Hematopoietic multipotent progenitor cell treated with erythropoietin and hydrocortisone succinate and interleukin-3 and kit ligand, for 15 days (in vitro differentiated cells): Measurements from ENCODE around the gene PRPSAP1.

Source experiments
- DNase-seq: peaks from one replicate; pipeline ENCODE4 v3.0.0-alpha.2; 2015; ENCODE audit warnings: low spot score

The PRPSAP1 gene

GRCh38 chr17:76383546-76384221 lies 30.0 kb upstream of the PRPSAP1 start:
- peak; percentile 54 for DNase-seq

DNA sequence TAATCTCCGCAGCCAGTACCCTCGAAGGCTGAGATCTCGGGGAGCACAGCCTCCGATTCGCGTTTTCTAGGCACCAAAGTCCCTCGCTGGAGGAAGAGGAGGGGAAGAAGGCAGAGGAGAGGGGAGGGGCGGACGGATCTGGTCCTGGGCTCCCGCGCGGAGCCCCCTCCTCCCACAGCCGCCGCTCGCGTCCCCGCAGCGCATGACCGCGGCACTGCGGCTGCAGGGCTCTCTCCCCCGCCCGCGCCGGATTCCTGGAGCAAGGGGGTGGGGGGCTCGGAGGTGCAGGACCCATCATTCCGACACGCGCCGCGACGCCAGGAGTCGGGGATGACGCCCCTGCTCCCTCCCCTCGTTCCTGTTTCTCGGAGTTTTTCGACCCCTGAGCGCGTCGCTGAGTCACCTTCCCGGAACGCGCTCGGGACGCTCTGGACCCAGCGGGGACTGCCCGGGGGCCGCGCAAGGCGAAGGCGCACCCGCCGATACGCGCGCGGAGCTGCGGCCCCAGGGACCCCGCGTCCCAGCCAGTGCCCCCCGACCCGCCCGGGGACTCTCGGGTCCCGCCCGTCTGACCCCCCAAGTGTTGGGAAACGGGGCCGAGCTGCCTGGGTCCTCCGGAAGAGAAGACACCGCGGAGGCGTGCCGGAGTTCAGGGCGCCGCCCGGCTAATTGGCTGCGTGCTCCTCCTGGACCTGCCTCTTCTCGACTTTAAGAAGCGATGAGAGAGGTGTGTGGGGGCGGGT lies 29.3 kb upstream of the PRPSAP1 start:
- DNase-seq: peak; percentile 58

DNA sequence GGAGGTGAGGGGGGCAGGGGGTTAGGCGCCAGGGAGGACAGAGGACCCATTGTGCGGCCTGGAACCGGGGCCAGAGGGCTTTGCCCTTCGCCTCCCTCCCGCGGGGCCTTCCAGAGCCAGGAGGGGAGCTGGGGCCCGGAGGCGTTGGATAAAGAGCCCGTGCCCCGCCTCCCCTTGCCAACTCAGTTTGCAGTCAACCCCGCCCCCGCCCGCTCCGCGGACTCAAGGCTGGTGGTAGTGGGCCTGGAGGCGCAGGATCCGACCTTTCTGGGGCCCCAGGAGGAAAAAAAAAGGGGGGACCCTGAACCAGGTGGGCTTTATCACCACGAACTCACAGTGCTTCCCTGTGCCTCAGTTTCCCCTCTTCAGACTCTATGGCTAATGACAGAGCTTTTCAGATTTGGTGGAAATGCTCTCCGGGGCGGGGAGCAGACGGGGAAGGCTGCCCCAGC lies 28.7 kb upstream of the PRPSAP1 start:
- no peak for DNase-seq

- DNase-seq: no peak
Observed at GRCh38 chr17:76381633-76382350, 28.1 kb upstream of the PRPSAP1 start.

DNA sequence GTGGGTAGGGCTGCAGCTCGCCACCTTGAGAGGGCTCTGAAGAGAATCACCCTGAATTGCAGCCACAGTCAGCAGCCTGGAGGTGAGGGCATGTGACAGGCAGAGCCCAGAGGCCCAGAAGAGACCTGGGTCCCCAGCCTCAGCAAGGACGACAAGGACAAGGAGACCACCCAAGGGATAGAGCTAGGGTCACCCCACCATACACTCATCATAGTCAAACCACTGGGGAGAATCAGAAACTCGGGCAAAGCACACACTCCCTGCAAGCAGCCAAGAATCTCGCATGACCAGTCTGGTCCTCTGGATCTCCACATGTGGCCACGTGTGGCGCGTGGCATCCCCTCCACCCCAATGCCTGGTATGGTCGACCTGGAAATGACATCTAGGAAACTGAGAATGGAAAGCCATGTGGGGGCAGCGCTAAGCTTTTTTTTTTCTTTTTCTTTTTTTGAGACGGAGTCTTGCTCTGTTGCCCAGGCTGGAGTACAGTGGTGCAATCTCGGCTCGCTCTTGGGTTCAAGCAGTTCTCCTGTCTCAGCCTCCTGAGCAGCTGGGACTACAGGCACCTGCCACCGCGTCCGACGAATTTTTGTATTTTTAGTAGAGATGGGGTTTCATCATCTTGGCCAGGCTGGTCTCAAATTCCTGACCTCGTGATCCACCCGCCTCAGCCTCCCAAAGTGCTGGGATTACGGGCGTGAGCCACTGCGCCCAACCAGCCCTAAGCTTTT lies 26.1 kb upstream of the PRPSAP1 start:
- no peak for DNase-seq

- no peak for DNase-seq
Observed at GRCh38 chr17:76379275-76379641, 25.5 kb upstream of the PRPSAP1 start.

- no peak for DNase-seq
Observed at GRCh38 chr17:76378548-76379274, 25.0 kb upstream of the PRPSAP1 start.

- no peak for DNase-seq
Observed at GRCh38 chr17:76376318-76377133, 22.8 kb upstream of the PRPSAP1 start.

GRCh38 chr17:76371656-76372628 lies 18.2 kb upstream of the PRPSAP1 start:
- DNase-seq: no peak

DNA sequence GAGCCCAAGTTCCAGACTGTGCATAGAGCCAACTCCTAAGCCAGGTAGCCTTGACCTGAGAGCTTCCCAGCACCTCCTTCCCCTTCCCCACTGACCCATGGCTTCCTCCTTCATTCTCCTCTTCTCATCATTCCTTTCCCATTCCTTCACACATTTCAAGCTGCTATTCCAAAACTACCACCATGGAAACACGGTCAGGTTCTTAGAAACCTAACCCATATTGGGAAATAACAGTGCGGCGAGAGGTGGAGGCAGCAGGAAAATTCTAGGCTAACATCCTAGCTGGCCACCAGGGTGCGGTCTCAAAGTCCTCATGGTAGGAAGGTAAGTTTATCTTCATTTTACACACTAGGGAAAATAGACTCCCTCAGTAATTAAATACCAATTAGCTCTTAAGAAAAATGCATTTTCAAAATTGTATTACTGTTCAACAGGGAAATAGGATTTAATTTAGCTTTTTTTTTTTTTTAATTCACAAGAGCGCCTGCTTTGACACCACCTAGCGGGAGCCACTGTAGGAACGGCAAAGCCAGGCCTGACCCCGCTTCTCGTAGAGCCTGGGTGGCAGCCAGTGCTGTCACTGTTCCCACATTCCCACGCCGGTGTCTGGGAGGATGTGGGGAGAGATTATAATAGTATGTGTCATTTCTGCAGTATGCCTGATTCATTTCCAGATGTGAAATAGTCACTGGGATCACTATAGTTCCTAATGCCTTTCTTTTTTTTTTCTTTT lies 16.7 kb upstream of the PRPSAP1 start:
- no peak for DNase-seq

DNA sequence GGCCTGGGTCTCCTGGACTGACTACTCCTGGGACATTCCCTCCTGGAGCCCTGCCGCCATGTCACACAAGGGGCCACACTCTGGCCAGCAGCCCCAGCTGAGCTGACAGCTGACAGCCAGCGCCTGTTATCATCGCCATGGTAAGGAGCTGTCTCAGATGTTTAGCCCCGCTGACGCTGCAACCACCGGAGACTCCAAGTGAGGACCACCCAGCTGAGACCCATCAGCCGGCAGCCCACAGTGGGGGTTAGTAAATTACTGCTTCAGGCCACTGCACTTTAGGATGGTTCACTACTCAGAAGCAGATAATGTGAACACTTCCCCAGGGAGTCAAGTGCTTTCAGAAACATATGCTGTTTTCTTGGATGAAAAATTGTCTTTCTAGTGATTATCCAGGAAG lies 16.1 kb upstream of the PRPSAP1 start:
- no peak for DNase-seq

DNA sequence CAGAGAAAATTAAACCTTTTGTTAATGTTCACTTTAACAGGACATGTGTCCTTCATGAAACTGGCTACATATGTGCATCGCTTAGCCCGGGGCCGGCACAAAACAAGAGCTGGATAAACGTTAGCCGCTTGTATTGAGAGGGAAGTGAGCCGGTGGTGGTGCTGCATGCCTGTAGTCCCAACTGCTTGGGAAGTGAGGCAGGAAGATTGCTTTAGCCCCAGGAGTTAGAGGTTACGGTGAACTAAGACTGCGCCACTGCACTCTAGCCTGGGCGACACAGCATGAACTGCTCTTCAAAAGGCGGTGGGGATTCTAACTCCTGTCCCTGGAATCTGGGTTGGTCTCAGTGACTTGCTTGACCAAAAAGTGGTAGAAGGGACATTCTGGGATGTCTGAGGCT lies 15.7 kb upstream of the PRPSAP1 start:
- DNase-seq: no peak

- no peak for DNase-seq
Observed at GRCh38 chr17:76368545-76368944, 14.8 kb upstream of the PRPSAP1 start.

DNA sequence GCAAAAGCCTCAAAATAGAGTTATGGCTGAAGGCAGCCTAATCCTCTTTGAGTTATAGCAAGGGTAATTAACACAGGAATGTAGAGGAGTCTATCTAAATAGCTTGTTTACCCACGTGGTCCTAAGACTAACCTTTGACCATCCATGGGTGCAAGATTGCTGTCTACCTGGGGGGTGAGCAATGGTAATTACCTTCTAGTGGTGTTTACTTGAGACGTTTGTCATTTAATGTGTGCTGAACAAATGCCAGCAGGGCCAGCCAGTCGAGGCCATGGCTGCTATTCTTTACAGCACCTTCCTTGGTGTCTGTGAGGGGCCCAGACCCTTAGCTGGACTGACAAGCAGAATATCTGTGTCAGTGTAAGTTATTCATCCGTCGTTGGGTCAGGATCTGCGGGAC lies 13.9 kb upstream of the PRPSAP1 start:
- DNase-seq: no peak

DNA sequence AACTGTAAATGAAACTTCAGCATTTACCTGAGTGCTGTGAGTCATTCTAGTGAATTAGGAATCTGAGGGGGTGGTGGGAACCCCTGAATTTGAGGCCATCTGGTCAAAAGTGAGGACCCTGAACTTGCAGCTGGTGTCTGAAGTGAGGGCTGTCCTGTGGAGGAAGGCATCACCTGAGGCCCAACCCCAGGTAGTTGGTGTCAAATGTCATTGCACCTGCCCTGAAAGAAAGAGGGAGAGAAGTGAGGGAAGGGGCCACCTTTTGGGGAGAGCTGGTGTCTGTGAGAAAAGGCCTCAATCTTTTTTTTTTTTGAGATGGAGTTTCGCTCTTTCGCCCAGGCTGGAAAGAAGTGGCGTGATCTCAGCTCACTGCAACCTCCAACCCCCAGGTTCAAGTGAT lies 12.5 kb upstream of the PRPSAP1 start:
- no peak for DNase-seq

DNA sequence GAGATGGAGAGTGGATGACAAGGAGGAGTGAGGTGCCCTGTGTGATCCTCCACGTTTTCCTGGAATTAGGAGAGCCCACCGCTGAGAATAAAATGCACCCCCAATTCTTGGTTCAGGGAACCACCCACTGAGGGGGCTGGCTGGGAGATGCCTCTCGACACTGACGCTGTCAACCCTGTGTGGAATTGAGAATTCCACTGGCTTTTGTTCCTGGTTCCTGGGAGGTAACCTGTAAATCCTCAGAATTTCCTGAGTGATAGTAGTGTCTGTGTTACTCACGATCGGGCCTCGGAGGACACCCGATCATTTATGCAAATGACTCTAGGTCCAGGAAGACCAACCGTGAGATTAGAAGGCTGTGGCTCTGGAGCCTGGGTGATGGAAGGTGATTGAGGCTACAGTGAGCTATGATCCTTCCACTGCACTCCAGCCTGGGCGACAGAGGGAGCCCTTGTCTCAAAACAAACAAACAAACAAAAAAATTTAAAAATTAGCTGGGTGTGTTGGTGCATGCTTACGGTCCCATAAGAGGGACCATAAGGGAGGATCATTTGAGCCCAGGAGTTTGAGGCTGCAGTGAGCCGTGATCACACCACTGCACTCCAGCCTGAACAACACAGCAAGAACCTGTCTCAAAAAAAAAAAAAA lies 11.7 kb upstream of the PRPSAP1 start:
- DNase-seq: no peak

DNA sequence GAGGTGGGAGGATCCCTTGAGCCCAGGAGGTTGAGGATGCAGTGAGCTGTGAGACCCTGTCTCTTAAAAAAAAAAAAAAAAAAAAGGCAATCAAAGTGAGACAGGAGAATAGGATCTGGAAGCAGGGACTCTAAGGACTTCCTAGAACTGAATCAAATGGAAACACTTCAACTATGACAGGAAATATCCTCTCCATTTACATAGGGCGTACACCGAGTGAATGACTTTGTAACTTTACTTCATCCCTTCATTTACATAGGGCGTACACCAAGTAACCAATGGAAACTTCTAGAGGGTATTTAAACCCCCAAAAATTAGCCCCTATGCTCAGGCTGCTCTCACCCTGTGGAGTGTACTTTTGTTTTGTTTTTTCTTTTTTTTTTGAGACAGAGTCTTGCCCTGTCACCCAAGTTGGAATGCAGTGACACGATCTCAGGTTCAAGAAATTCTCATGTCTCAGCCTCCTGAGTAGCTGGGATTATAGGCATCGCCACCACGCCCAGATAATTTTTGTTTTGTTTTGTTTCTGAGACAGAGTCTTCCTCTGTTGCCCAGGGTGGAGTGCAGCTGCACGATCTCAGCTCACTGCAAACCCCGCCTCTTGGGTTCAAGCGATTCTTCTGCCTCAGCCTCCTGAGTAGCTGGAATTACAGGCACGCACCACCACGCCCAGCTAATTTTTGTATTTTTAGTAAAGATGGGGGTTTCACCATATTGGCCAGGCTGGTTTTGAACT lies 9.6 kb upstream of the PRPSAP1 start:
- no peak for DNase-seq

GRCh38 chr17:76360461-76360860 lies 6.7 kb upstream of the PRPSAP1 start:
- DNase-seq: no peak
